Right ventricle myocardium superior (tissue), 1 donor: ENCODE results near the gene KDM4F. TPM values are rescaled to one million over a fixed set of nuclear protein-coding genes. Genes with fewer than 3 reads are reported as not detected.

Source experiments
- ATAC-seq: fragments of 200-7000 bp; cut with Tn5 transposase; one replicate; pipeline ENCODE4 v1.9.1; 2020; ENCODE audit warnings: mild to moderate bottlenecking; ENCODE audit not compliant: poor library complexity
- DNase-seq: peaks from one replicate; pipeline ENCODE4 v3.0.0-alpha.2; 2020
- intact Hi-C: fragments of 100-400 bp; cut with DNase I; formaldehyde crosslinking; loops from one replicate; pipeline ENCODE4 v1.11.2; 2022
- total RNA-seq: library from RNA; stranded (reverse); fragmentation: NEBNext Ultra II Directional; extraction: Animal tissue kit (Norgen Biotek cat#: 25700); gene quantifications from one replicate; pipeline ENCODE4 v1.2.1, GENCODE V29; 2021
- donor health status: DM: no; HTN: yes; CAD: no; lungs with severe emphysema.

Gene KDM4F
- total RNA-seq, 1 donor from 2014 or later, result not detected

- no peak for ATAC-seq
- intact Hi-C loops, result no loop called here
- no peak for DNase-seq
Measured at GRCh38 chr11:95055283-95055897, 6.2 kb downstream of the KDM4F start.

GRCh38 chr11:95057959-95058358 lies 8.7 kb downstream of the KDM4F start:
- ATAC-seq (no peak), DNase-seq (no peak)
- intact Hi-C loops, result no loop called here

- ATAC-seq, result no peak
- intact Hi-C loops, result no loop called here
- no peak for DNase-seq
Measured at GRCh38 chr11:95058621-95059020, 9.4 kb downstream of the KDM4F start.

GRCh38 chr11:95059046-95059445 lies 9.8 kb downstream of the KDM4F start:
- no peak for DNase-seq
- no peak for ATAC-seq
- intact Hi-C loops, result no loop called here

- ATAC-seq (no peak), DNase-seq (no peak)
- intact Hi-C loops, result loop anchor here (10.0 kb wide), 1 partner anchor 699 kb away; no protein-coding TSS in a partner anchor
Measured at GRCh38 chr11:95065336-95065735, 16.1 kb downstream of the KDM4F start.

- ATAC-seq (no peak), DNase-seq (no peak)
- intact Hi-C loops, result loop anchor here (10.0 kb wide), 1 partner anchor 698 kb away; no protein-coding TSS in a partner anchor
Measured at GRCh38 chr11:95066716-95067038, 17.5 kb downstream of the KDM4F start, which contains the start of gene SRSF8. Gene SRSF8 (plus strand): TSS chr11:95066919. CDS start chr11:95067227, 308 bp downstream.

GRCh38 chr11:95067039-95067840 lies 18.0 kb downstream of the KDM4F start:
- ATAC-seq (peak; percentile 92), DNase-seq (peak; percentile 92)
- intact Hi-C loops, result loop anchor here (10.0 kb wide), 1 partner anchor 698 kb away; no protein-coding TSS in a partner anchor

GRCh38 chr11:95067841-95068219 lies 18.6 kb downstream of the KDM4F start:
- intact Hi-C loops, result loop anchor here (2.0 to 10.0 kb wide), 2 partner anchors 83 to 697 kb away; no protein-coding TSS in a partner anchor
- DNase-seq, result no peak
- ATAC-seq, result peak; percentile 1

- intact Hi-C loops, result loop anchor here (2.0 to 10.0 kb wide), 2 partner anchors 82 to 696 kb away; no protein-coding TSS in a partner anchor
- ATAC-seq (peak; percentile 87), DNase-seq (peak; percentile 79)
Measured at GRCh38 chr11:95068549-95068948, 19.3 kb downstream of the KDM4F start.

GRCh38 chr11:95070471-95070870 lies 21.2 kb downstream of the KDM4F start:
- ATAC-seq (no peak), DNase-seq (no peak)
- intact Hi-C loops, result loop anchor here (10.0 kb wide), 1 partner anchor 634 kb away; no protein-coding TSS in a partner anchor

- DNase-seq, result no peak
- intact Hi-C loops, result loop anchor here (10.0 kb wide), 1 partner anchor 632 kb away; no protein-coding TSS in a partner anchor
- no peak for ATAC-seq
Measured at GRCh38 chr11:95072948-95073347, 23.7 kb downstream of the KDM4F start.

- DNase-seq (peak; percentile 85), ATAC-seq (peak; percentile 88)
- intact Hi-C loops, result loop anchor here (10.0 kb wide), 1 partner anchor 630 kb away; no protein-coding TSS in a partner anchor
Measured at GRCh38 chr11:95074792-95075563, 25.8 kb downstream of the KDM4F start.

GRCh38 chr11:95076416-95076815 lies 27.2 kb downstream of the KDM4F start:
- intact Hi-C loops, result loop anchor here (10.0 kb wide), 1 partner anchor 628 kb away; no protein-coding TSS in a partner anchor
- DNase-seq (no peak), ATAC-seq (no peak)

GRCh38 chr11:95076981-95077380 lies 27.8 kb downstream of the KDM4F start:
- no peak for ATAC-seq
- no peak for DNase-seq
- intact Hi-C loops, result loop anchor here (10.0 kb wide), 1 partner anchor 628 kb away; no protein-coding TSS in a partner anchor

GRCh38 chr11:95078526-95078925 lies 29.3 kb downstream of the KDM4F start:
- DNase-seq, result no peak
- ATAC-seq, result no peak
- intact Hi-C loops, result loop anchor here (10.0 kb wide), 1 partner anchor 626 kb away; no protein-coding TSS in a partner anchor

GRCh38 chr11:95081010-95081409 lies 31.8 kb downstream of the KDM4F start:
- ATAC-seq (no peak), DNase-seq (no peak)
- intact Hi-C loops, result no loop called here

GRCh38 chr11:95081412-95081811 lies 32.2 kb downstream of the KDM4F start:
- DNase-seq (peak; percentile 46), ATAC-seq (peak; percentile 70)
- intact Hi-C loops, result no loop called here

GRCh38 chr11:95082576-95083001 lies 33.4 kb downstream of the KDM4F start:
- DNase-seq, result no peak
- intact Hi-C loops, result no loop called here
- ATAC-seq, result no peak

- DNase-seq, result no peak
- intact Hi-C loops, result no loop called here
- no peak for ATAC-seq
Measured at GRCh38 chr11:95084509-95084908, 35.3 kb downstream of the KDM4F start.
